Measurements from ENCODE around the gene SULT1C4. TPM values are rescaled to one million over a fixed set of nuclear protein-coding genes. Genes with fewer than 3 reads are reported as not detected.

The SULT1C4 gene
- polyA plus RNA-seq, 3 donors = 0.05 TPM; not detected in 2

DNA sequence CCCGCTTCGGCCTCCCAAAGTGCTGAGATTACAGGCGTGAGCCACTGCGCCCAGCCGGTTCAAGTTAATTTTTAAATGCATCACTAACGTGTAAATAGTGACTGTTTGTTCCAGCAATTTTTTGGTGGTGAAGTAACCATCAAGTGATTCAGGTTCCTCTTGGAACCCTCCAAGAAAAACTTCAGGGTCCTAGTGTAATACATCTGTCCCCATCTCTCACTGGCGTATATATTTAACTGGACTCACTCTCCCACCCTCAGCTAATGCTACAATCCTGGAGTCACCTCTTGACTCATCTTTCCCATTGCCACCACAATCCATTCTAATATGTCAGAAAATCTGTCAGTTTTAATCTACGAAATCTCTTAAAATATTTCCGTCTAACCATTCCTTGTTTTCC, 10.3 kb downstream of the SULT1C4 start:
- no peaks in the 10 kb centered on the region for H3K4me1 ChIP-seq (ENCODE audit: control insufficient read depth in 1 of 2, insufficient read depth in 2 of 2, low read length in 2 of 2)
- H3K27me3 Mint-ChIP-seq (ENCODE audit: low read depth in 3 of 3) = peaks cover 0 to 2% (median 0%) of the 10 kb centered on the region in 3 donors
- H3K36me3 Mint-ChIP-seq = no peaks in the 10 kb centered on the region
- H3K9me3 ChIP-seq (replicated peaks in 1 of 2; ENCODE audit: control insufficient read depth in 1 of 2, insufficient read depth in 1 of 2, low read length in 2 of 2) = no peaks in the 10 kb centered on the region
- no peak for DNase-seq
- no peaks in the 10 kb centered on the region for H3K36me3 ChIP-seq (replicated peaks in 1 of 2; ENCODE audit: control insufficient read depth in 1 of 2, insufficient read depth in 2 of 2, low read length in 2 of 2)
- peaks cover 3 to 18% (median 9%) of the 10 kb centered on the region in 7 donors for H3K9me3 Mint-ChIP-seq
- 95% methylated on average over 7 of the region's 9 CpGs for WGBS (ENCODE audit: insufficient coverage)
- H3K27ac Mint-ChIP-seq = no peak overlapping the region
- no peak for TF ChIP-seq CTCF (IDR thresholded peaks at IDR 0.05)
- H3K79me2 ChIP-seq (ENCODE audit: insufficient read depth, low read length) = no peaks in the 10 kb centered on the region
- H3K27me3 ChIP-seq (ENCODE audit: control insufficient read depth in 2 of 2, insufficient read depth in 2 of 2, low read length in 2 of 2) = no peaks in the 10 kb centered on the region
- no peak overlapping the region for H3K4me2 ChIP-seq (replicated peaks; ENCODE audit: extremely low read depth, low read length, poor library complexity, severe bottlenecking)
- H3K4me3 Mint-ChIP-seq = no peak overlapping the region
- no peak overlapping the region for H3K4me3 ChIP-seq (replicated peaks in 1 of 3; ENCODE audit: low read depth in 2 of 3, low read length in 3 of 3)
- intact Hi-C loops (cut with micrococcal nuclease) = no loop called here
- H3K27ac ChIP-seq (ENCODE audit: low read depth in 1 of 2, low read length in 2 of 2) = no peak overlapping the region
- no peak overlapping the region for H3K9ac ChIP-seq (ENCODE audit: insufficient read depth, low read length, poor library complexity, severe bottlenecking)
- no peak overlapping the region for H2AFZ ChIP-seq (ENCODE audit: insufficient read depth, low read depth, low read length, poor library complexity, severe bottlenecking)
- no peaks in the 10 kb centered on the region for H4K20me1 ChIP-seq (ENCODE audit: insufficient read depth, low read length)
- no peaks in the 10 kb centered on the region for H3K4me1 Mint-ChIP-seq

DNA sequence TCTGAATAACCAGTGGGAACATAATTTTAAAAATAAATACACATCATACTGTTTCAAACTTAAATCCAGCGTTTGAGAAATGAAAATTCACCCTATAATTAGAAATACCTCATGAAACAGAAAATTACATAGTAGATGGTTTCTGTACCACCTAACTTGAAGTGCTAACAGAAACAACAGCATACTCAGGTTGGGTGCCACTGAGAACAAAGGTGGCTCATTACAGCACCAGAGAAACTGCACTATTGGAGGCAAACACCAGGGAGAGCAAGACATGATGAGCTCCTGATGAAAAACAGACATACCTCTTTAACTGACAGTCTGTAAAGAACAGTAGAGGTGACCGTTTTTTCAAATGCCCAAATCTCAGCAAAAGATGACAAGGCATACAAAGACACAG, 12.6 kb downstream of the SULT1C4 start:
- Histone ChIP-seq H4K20me1 (ENCODE audit: insufficient read depth, low read length) (no peaks in the 10 kb centered on the region), H3K4me2 (replicated peaks; ENCODE audit: extremely low read depth, low read length, poor library complexity, severe bottlenecking) (no peak overlapping the region), H3K4me1 (ENCODE audit: control insufficient read depth in 1 of 2, insufficient read depth in 2 of 2, low read length in 2 of 2) (no peaks in the 10 kb centered on the region), H3K9ac (ENCODE audit: insufficient read depth, low read length, poor library complexity, severe bottlenecking) (no peak overlapping the region), H3K27me3 (ENCODE audit: control insufficient read depth in 2 of 2, insufficient read depth in 2 of 2, low read length in 2 of 2) (no peaks in the 10 kb centered on the region), H3K79me2 (ENCODE audit: insufficient read depth, low read length) (no peaks in the 10 kb centered on the region), H3K4me3 (replicated peaks in 1 of 3; ENCODE audit: low read depth in 2 of 3, low read length in 3 of 3) (no peak overlapping the region), H3K9me3 (replicated peaks in 1 of 2; ENCODE audit: control insufficient read depth in 1 of 2, insufficient read depth in 1 of 2, low read length in 2 of 2) (peaks cover 0 to 4% of the 10 kb centered on the region in 2 donors), H3K27ac (ENCODE audit: low read depth in 1 of 2, low read length in 2 of 2) (no peak overlapping the region), H2AFZ (ENCODE audit: insufficient read depth, low read depth, low read length, poor library complexity, severe bottlenecking) (no peak overlapping the region), H3K36me3 (replicated peaks in 1 of 2; ENCODE audit: control insufficient read depth in 1 of 2, insufficient read depth in 2 of 2, low read length in 2 of 2) (no peaks in the 10 kb centered on the region)
- no peak for TF ChIP-seq CTCF (IDR thresholded peaks at IDR 0.05)
- no peak overlapping the region for H3K27ac Mint-ChIP-seq
- peaks cover 8 to 33% (median 19%) of the 10 kb centered on the region in 7 donors for H3K9me3 Mint-ChIP-seq
- intact Hi-C loops (cut with micrococcal nuclease) = no loop called here
- H3K27me3 Mint-ChIP-seq (ENCODE audit: low read depth in 3 of 3) = no peaks in the 10 kb centered on the region
- H3K36me3 Mint-ChIP-seq = no peaks in the 10 kb centered on the region
- WGBS (ENCODE audit: insufficient coverage) = no CpG with 5 or more reads among the region's 2 CpGs
- H3K4me1 Mint-ChIP-seq = no peaks in the 10 kb centered on the region
- H3K4me3 Mint-ChIP-seq = no peak overlapping the region
- no peak for DNase-seq
